ENCODE results near the gene RPLP2.

- TF ChIP-seq, protein P1, sequence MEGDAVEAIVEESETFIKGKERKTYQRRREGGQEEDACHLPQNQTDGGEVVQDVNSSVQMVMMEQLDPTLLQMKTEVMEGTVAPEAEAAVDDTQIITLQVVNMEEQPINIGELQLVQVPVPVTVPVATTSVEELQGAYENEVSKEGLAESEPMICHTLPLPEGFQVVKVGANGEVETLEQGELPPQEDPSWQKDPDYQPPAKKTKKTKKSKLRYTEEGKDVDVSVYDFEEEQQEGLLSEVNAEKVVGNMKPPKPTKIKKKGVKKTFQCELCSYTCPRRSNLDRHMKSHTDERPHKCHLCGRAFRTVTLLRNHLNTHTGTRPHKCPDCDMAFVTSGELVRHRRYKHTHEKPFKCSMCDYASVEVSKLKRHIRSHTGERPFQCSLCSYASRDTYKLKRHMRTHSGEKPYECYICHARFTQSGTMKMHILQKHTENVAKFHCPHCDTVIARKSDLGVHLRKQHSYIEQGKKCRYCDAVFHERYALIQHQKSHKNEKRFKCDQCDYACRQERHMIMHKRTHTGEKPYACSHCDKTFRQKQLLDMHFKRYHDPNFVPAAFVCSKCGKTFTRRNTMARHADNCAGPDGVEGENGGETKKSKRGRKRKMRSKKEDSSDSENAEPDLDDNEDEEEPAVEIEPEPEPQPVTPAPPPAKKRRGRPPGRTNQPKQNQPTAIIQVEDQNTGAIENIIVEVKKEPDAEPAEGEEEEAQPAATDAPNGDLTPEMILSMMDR (IDR thresholded peaks at IDR 0.05; ENCODE audit: low read length), result no peak
- TF ChIP-seq EZH2 (optimal IDR thresholded peaks at IDR 0.05; ENCODE audit: low read depth, low read length), result no peak
These were observed 337 bp downstream of the RPLP2 start for GRCh38 chr11:810040-810567.
